DOHH2 (cell line): ENCODE measurements around the gene SUB1.
"Not testable (repeated sequence)": the region's sequence is repeated elsewhere in the genome, so short reads cannot be mapped to it uniquely, and the experiment has no call there.

ENCODE experiments used
- H3F3A ChIP-seq: fragments of 200-600 bp; sonication (generic), shearing (Covaris generic); 2 replicates; pipeline ENCODE4 v1.6.0; 2016; ENCODE audit warnings: antibody characterized with exemption, mild to moderate bottlenecking; ENCODE audit not compliant: control insufficient read depth, insufficient read depth
- H3K27ac ChIP-seq: fragments of 200-600 bp; sonication (generic); 2 replicates; pipeline ENCODE4 v1.5.1; 2014; ENCODE audit warnings: low read depth, mild to moderate bottlenecking, low read length, moderate library complexity
- H3K27me3 ChIP-seq: fragments of 200-600 bp; sonication (generic); 2 replicates; pipeline ENCODE4 v1.6.1; 2014; ENCODE audit warnings: mild to moderate bottlenecking, low read length, mixed read lengths; ENCODE audit not compliant: control insufficient read depth
- H3K36me3 ChIP-seq: fragments of 200-600 bp; sonication (generic); 2 replicates; pipeline ENCODE4 v1.6.1; 2014; ENCODE audit warnings: mild to moderate bottlenecking, low read length, moderate library complexity, mixed read lengths; ENCODE audit not compliant: control insufficient read depth
- H3K4me1 ChIP-seq: fragments of 200-600 bp; sonication (generic); 2 replicates; pipeline ENCODE4 v1.6.1; 2014; ENCODE audit warnings: mild to moderate bottlenecking, low read length, mixed read lengths; ENCODE audit not compliant: control insufficient read depth
- H3K4me2 ChIP-seq: fragments of 200-600 bp; sonication (generic); 2 replicates; pipeline ENCODE4 v1.6.0; 2014; ENCODE audit warnings: mild to moderate bottlenecking, low read length, moderate library complexity
- H3K4me3 ChIP-seq: fragments of 200-600 bp; sonication (generic); 2 replicates; pipeline ENCODE4 v1.5.1; 2014; ENCODE audit warnings: mild to moderate bottlenecking, low read length, mixed read lengths
- H3K79me2 ChIP-seq: fragments of 200-600 bp; sonication (generic); 2 replicates; pipeline ENCODE4 v1.6.1; 2014; ENCODE audit warnings: mild to moderate bottlenecking, low read length, mixed read lengths; ENCODE audit not compliant: control insufficient read depth
- H3K9me2 ChIP-seq: fragments of 200-600 bp; sonication (generic); replicated peaks from 2 replicates; pipeline ENCODE4 v1.6.1; 2014; ENCODE audit warnings: mild to moderate bottlenecking, low read length, mixed read lengths; ENCODE audit not compliant: control insufficient read depth
- H3K9me3 ChIP-seq: fragments of 200-600 bp; sonication (generic); 2 replicates; pipeline ENCODE4 v1.6.1; 2014; ENCODE audit warnings: antibody characterized with exemption, low read length, mixed read lengths; ENCODE audit not compliant: control insufficient read depth, insufficient read depth
- H4K20me1 ChIP-seq: fragments of 200-600 bp; sonication (generic); 2 replicates; pipeline ENCODE4 v1.6.0; 2014; ENCODE audit warnings: low read depth, mild to moderate bottlenecking, antibody characterized with exemption, low read length, moderate library complexity; ENCODE audit not compliant: control insufficient read depth, insufficient read depth
- CTCF ChIP-seq: fragments of 200-600 bp; sonication (generic); IDR thresholded peaks from one replicate; pipeline ENCODE4 v1.5.1; 2014; ENCODE audit warnings: antibody characterized with exemption, mild to moderate bottlenecking, low read depth, low read length; ENCODE audit not compliant: poor library complexity, severe bottlenecking
- EZH2phosphoT487 ChIP-seq: fragments of 200-600 bp; sonication (generic); IDR thresholded peaks from 2 replicates; pipeline ENCODE4 v1.6.1; 2017; ENCODE audit warnings: borderline replicate concordance, mild to moderate bottlenecking, antibody characterized with exemption, low read length, moderate library complexity, mixed read lengths

Gene SUB1

GRCh38 chr5:32571128-32571527 is 14.2 kb upstream of the SUB1 start:
- no peak for TF ChIP-seq EZH2phosphoT487
- TF ChIP-seq CTCF: no peak
- Histone ChIP-seq H3K4me1 (peaks cover 13% of the 10 kb centered on the region), H3K79me2 (no peaks in the 10 kb centered on the region), H3K27ac (no peak overlapping the region), H3K4me2 (no peak overlapping the region), H3F3A (peaks cover 9% of the 10 kb centered on the region; the same call in 1 of the 2 replicates), H3K27me3 (peaks cover 53% of the 10 kb centered on the region), H3K9me3 (no peaks in the 10 kb centered on the region), H3K4me3 (no peak overlapping the region), H4K20me1 (no peaks in the 10 kb centered on the region), H3K9me2 (no peaks in the 10 kb centered on the region), H3K36me3 (no peaks in the 10 kb centered on the region)

GRCh38 chr5:32572778-32573480 is 12.4 kb upstream of the SUB1 start:
- Histone ChIP-seq H3K9me2 (no peaks in the 10 kb centered on the region), H3K9me3 (no peaks in the 10 kb centered on the region), H4K20me1 (no peaks in the 10 kb centered on the region), H3K27me3 (peaks cover 65% of the 10 kb centered on the region), H3K27ac (no peak overlapping the region), H3K4me1 (peaks cover 13% of the 10 kb centered on the region), H3F3A (peaks cover 9% of the 10 kb centered on the region; the same call in 1 of the 2 replicates), H3K4me2 (no peak overlapping the region), H3K36me3 (no peaks in the 10 kb centered on the region), H3K79me2 (no peaks in the 10 kb centered on the region), H3K4me3 (no peak overlapping the region)
- TF ChIP-seq EZH2phosphoT487 (no peak), CTCF (no peak)

- not testable (repeated sequence) for H3F3A ChIP-seq, H3K27ac ChIP-seq, H3K4me3 ChIP-seq, H3K9me2 ChIP-seq, H3K36me3 ChIP-seq, H3K9me3 ChIP-seq, H3K4me2 ChIP-seq, H3K79me2 ChIP-seq, H4K20me1 ChIP-seq
- Histone ChIP-seq H3K27me3 (peaks cover 70% of the 10 kb centered on the region), H3K4me1 (peaks cover 13% of the 10 kb centered on the region)
Measured at GRCh38 chr5:32573481-32573854, 11.9 kb upstream of the SUB1 start.

- H4K20me1 ChIP-seq: no peaks in the 10 kb centered on the region
- H3K4me2 ChIP-seq: no peak overlapping the region
- H3K36me3 ChIP-seq: no peaks in the 10 kb centered on the region
- H3K4me1 ChIP-seq: peaks cover 13% of the 10 kb centered on the region
- H3K4me3 ChIP-seq: no peak overlapping the region
- TF ChIP-seq EZH2phosphoT487 (no peak), CTCF (no peak)
- peaks cover 75% of the 10 kb centered on the region for H3K27me3 ChIP-seq
- no peaks in the 10 kb centered on the region for H3K9me3 ChIP-seq
- no peaks in the 10 kb centered on the region for H3K79me2 ChIP-seq
- H3K27ac ChIP-seq: no peak overlapping the region
- H3K9me2 ChIP-seq: no peaks in the 10 kb centered on the region
- peaks cover 9% of the 10 kb centered on the region; the same call in 1 of the 2 replicates for H3F3A ChIP-seq
Measured at GRCh38 chr5:32574540-32575175, 10.7 kb upstream of the SUB1 start.
